Fibroblast of lung (primary cell): ENCODE measurements around the gene IRX1. TPM values are rescaled to one million over a fixed set of nuclear protein-coding genes. Genes with fewer than 3 reads are reported as not detected.

ENCODE experiments used
- DNase-seq, 2 donors: peaks; one replicate each; pipeline versions ENCODE4 v3.0.0 to v3.0.0-alpha.2; 2010; ENCODE audit warnings: low read depth in 2 of 2
- H2AFZ ChIP-seq: 2 replicates; pipeline ENCODE4 v1.5.1; 2012; ENCODE audit warnings: low read length, control low read depth, inconsistent platforms
- H3K27ac ChIP-seq: 2 replicates; pipeline ENCODE4 v1.5.1; 2011; ENCODE audit warnings: low read length, control low read depth; ENCODE audit not compliant: insufficient read depth
- H3K27me3 ChIP-seq: 2 replicates; pipeline ENCODE4 v1.5.1; 2011; ENCODE audit warnings: mild to moderate bottlenecking, low read length; ENCODE audit not compliant: control insufficient read depth, insufficient read depth
- H3K36me3 ChIP-seq: 2 replicates; pipeline ENCODE4 v1.5.1; 2011; ENCODE audit warnings: low read length; ENCODE audit not compliant: control insufficient read depth, insufficient read depth
- H3K4me1 ChIP-seq: 2 replicates; pipeline ENCODE4 v1.5.1; 2011; ENCODE audit warnings: low read length; ENCODE audit not compliant: control insufficient read depth, insufficient read depth; ENCODE audit errors: extremely low read depth
- H3K4me2 ChIP-seq: 2 replicates; pipeline ENCODE4 v1.5.1; 2011; ENCODE audit warnings: low read length, control low read depth; ENCODE audit not compliant: insufficient read depth; ENCODE audit errors: extremely low read depth
- H3K4me3 ChIP-seq, 4 experiments: fragments of 200-600 bp in 1 of 4; sonication (generic) in 1 of 4; replicated peaks in 1 of 4; 2 replicates each; pipeline ENCODE4 v1.5.1; 2011 to 2016; ENCODE audit warnings: low read length in 4 of 4, low read depth in 3 of 4, mild to moderate bottlenecking in 3 of 4, control low read depth in 2 of 4, inconsistent platforms in 1 of 4, mixed read lengths in 1 of 4; ENCODE audit not compliant: insufficient read depth in 1 of 4; ENCODE audit errors: control extremely low read depth in 1 of 4
- H3K79me2 ChIP-seq: 2 replicates; pipeline ENCODE4 v1.5.1; 2012; ENCODE audit warnings: mild to moderate bottlenecking, low read length, inconsistent platforms; ENCODE audit not compliant: control insufficient read depth, insufficient read depth
- H3K9ac ChIP-seq: 2 replicates; pipeline ENCODE4 v1.5.1; 2011; ENCODE audit warnings: mild to moderate bottlenecking, low read length, control low read depth; ENCODE audit not compliant: insufficient read depth
- H3K9me3 ChIP-seq: 2 replicates; pipeline ENCODE4 v1.5.1; 2012; ENCODE audit warnings: low read depth, low read length; ENCODE audit not compliant: control insufficient read depth, insufficient read depth
- H4K20me1 ChIP-seq: 2 replicates; pipeline ENCODE4 v1.5.1; 2011; ENCODE audit warnings: low read length; ENCODE audit not compliant: control insufficient read depth, insufficient read depth; ENCODE audit errors: extremely low read depth
- CTCF ChIP-seq, 2 donors: IDR thresholded peaks in 1 of 2; conservative IDR thresholded peaks in 1 of 2; 1 replicate in 1 of 2; 2 replicates in 1 of 2; pipeline ENCODE4 v1.5.1; 2011 to 2012; ENCODE audit warnings: low read length in 2 of 2, control low read depth in 1 of 2, inconsistent platforms in 1 of 2, low read depth in 1 of 2, mild to moderate bottlenecking in 1 of 2
- EZH2 ChIP-seq: IDR thresholded peaks from 2 replicates; pipeline ENCODE4 v1.5.1; 2012; ENCODE audit warnings: low read length, control low read depth, mild to moderate bottlenecking; ENCODE audit errors: missing control alignments
- polyA plus RNA-seq, 2 donors: library from polyadenylated mRNA; depleted of rRNA in 1 of 2; stranded (reverse) in 1 of 2; unstranded in 1 of 2; fragments of >200 nt; gene quantifications; 2 replicates each; pipeline ENCODE4 v1.2.1, GENCODE V29; 2011 to 2012; ENCODE audit warnings: missing spikeins in 1 of 2
- total RNA-seq: library from RNA; depleted of rRNA; stranded (reverse); fragments of >200 nt; gene quantifications from 2 replicates; pipeline ENCODE4 v1.2.1, GENCODE V29; 2014

IRX1 gene
- total and polyA plus RNA-seq, 2 donors (not counting 1 experiment from before 2014, with no cell fraction given) = not detected

DNA sequence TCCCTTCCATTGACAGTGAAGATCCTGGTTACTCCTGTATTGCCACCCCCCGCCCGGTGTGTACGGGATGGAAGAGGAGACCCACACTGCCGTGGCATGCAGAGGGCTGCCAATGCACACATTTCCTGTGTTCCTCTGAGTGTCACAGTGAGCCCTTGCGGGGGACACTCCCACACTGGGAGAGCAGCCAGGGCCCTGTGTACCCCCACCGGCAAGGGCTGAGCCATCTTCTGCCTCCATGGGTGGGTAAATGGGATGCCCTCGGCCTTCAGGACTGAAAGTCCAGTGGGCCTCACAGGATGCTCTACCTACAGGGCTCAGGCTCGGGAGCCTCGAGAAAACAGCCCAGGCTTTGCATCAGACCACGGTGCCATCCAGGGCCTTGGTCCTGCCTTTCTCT lies 18.1 kb downstream of the IRX1 start:
- no peak overlapping the region for H3K27ac ChIP-seq
- no peak overlapping the region for H3K4me2 ChIP-seq
- H3K79me2 ChIP-seq = no peaks in the 10 kb centered on the region
- no peaks in the 10 kb centered on the region for H3K27me3 ChIP-seq
- H4K20me1 ChIP-seq = no peaks in the 10 kb centered on the region
- H3K36me3 ChIP-seq = no peaks in the 10 kb centered on the region
- no peak overlapping the region for H3K4me3 ChIP-seq
- TF ChIP-seq EZH2 (no peak), CTCF (conservative IDR thresholded peaks at IDR 0.05 in 1 of 2, IDR thresholded peaks at IDR 0.05 in 1 of 2; ENCODE audit: low read depth in 1 of 2, low read length in 2 of 2) (no peak)
- H2AFZ ChIP-seq = no peak overlapping the region
- H3K9me3 ChIP-seq = no peaks in the 10 kb centered on the region
- DNase-seq = no peak
- no peaks in the 10 kb centered on the region for H3K4me1 ChIP-seq
- no peak overlapping the region for H3K9ac ChIP-seq

GRCh38 chr5:3615217-3615616 lies 19.6 kb downstream of the IRX1 start:
- no peak overlapping the region for H2AFZ ChIP-seq
- H3K27ac ChIP-seq = no peak overlapping the region
- H3K4me2 ChIP-seq = no peak overlapping the region
- no peaks in the 10 kb centered on the region for H3K36me3 ChIP-seq
- no peaks in the 10 kb centered on the region for H3K27me3 ChIP-seq
- H3K4me1 ChIP-seq = no peaks in the 10 kb centered on the region
- H4K20me1 ChIP-seq = no peaks in the 10 kb centered on the region
- no peaks in the 10 kb centered on the region for H3K79me2 ChIP-seq
- no peak for TF ChIP-seq EZH2
- no peak for TF ChIP-seq CTCF (conservative IDR thresholded peaks at IDR 0.05 in 1 of 2, IDR thresholded peaks at IDR 0.05 in 1 of 2; ENCODE audit: low read depth in 1 of 2, low read length in 2 of 2)
- DNase-seq = peak in 1 of 2 donors; percentile 42
- no peak overlapping the region for H3K4me3 ChIP-seq
- H3K9me3 ChIP-seq = no peaks in the 10 kb centered on the region
- no peak overlapping the region for H3K9ac ChIP-seq

DNA sequence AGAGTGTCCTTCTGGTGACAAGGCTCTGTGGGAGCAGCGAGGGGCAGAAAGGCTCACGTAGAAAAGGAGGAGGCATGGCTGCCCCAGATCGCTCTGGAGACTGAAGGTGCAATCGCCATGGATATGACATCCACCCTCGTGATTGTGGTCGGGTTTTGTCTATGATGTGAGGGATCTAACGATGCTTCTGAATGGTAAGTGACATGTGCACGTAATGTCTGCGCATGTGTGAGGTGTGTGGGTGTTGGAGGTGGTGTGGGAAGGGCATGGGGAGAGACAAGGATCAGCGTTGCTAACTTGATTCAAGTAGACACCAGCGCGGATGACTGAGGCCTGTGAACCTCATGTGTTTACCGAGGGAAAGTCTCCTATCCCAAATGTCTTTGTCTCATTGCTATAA lies 20.2 kb downstream of the IRX1 start:
- Histone ChIP-seq H3K36me3 (no peaks in the 10 kb centered on the region), H3K4me3 (no peak overlapping the region), H3K9ac (no peak overlapping the region), H4K20me1 (no peaks in the 10 kb centered on the region), H3K4me2 (no peak overlapping the region), H2AFZ (no peak overlapping the region), H3K4me1 (no peaks in the 10 kb centered on the region), H3K9me3 (no peaks in the 10 kb centered on the region), H3K27ac (no peak overlapping the region), H3K27me3 (no peaks in the 10 kb centered on the region), H3K79me2 (no peaks in the 10 kb centered on the region)
- no peak for DNase-seq
- TF ChIP-seq EZH2 = no peak
- TF ChIP-seq CTCF (conservative IDR thresholded peaks at IDR 0.05 in 1 of 2, IDR thresholded peaks at IDR 0.05 in 1 of 2; ENCODE audit: low read depth in 1 of 2, low read length in 2 of 2) = no peak
